NCI-H2107 (cell line): ENCODE data around the gene AAGAB.
"Not testable (repeated sequence)": the region's sequence is repeated elsewhere in the genome, so short reads cannot be mapped to it uniquely, and the experiment has no call there.

Experiments
- DNase-seq: peaks from one replicate; lab custom pipeline; 2025; lab: John Stamatoyannopoulos, UW

The AAGAB gene

GRCh38 chr15:67253101-67253500, 1.4 kb downstream of the AAGAB start:
- no peak for DNase-seq

DNA sequence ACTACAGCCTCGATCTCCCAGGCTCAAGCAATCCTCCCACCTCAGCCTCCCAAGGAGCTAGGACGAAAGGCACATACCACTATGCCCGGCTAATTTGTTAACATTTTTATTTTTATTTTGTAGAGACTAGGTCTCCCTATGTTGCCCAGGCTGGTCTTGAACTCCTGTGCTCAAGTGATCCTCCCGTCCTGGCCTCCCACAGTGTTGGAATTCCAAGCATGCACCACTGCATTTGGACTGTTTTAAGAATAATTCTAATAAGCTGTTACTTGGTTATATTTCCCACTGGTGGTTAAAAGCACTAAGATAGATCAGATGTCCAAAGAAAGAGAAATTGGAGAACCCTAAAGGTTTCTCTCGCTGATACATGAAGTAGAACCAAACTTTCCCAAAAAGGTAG, 3.1 kb downstream of the AAGAB start:
- no peak for DNase-seq

DNA sequence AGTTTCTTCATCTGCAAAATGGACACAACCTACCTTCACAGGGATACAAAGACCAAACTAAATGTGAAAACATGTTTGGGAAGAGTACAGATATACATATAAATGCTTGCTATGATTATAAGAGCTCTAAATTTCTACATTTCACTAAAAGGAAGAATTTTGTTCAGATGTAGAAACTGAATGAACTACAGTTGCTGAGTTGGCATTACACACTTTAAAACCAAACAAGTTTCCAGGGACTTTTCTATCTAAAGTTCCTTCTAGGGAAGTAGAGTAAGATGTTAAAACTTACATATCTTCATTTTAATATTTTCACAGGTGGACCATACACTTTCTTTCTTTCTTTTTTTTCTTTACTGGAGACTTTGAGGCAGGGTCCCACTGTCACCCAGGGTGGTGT, 4.6 kb downstream of the AAGAB start:
- DNase-seq = no peak

GRCh38 chr15:67248011-67248505, 6.4 kb downstream of the AAGAB start:
- no peak for DNase-seq

DNA sequence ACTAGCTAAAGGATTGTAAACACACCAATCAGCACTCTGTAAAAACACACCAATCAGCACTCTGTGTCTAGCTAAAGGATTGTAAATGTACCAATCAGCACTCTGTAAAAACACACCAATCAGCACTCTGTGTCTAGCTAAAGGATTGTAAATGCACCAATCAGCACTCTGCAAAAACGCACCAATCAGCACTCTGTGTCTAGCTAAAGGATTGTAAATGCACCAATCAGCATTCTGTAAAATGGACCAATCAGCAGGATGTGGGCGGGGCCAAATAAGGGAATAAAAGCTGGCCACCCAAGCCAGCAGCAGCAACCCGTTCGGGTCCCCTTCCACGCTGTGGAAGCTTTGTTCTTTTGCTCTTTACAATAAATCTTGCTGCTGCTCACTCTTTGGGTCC, 7.9 kb downstream of the AAGAB start:
- DNase-seq = not testable (repeated sequence)

- DNase-seq = no peak
These were observed 9.4 kb downstream of the AAGAB start for GRCh38 chr15:67244971-67245478.

DNA sequence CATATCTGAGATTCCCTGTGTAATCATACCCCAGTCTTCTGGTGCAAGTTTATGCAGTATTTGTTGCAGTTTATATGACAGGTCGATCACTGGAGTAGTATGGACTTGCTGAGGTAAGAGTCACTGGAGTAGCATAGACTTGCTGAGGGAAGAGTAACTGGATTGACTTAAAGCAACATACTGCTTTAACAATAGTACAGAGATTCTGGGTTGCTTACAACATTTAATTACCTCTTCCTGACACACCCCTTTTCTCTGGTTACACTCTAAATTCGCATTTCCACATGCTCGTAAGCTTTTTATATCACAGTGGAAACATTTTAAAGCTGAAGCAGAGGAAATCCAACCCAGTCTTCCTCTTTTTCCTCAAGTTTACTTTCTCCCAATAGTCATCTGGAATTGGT, 11.8 kb downstream of the AAGAB start:
- no peak for DNase-seq

DNA sequence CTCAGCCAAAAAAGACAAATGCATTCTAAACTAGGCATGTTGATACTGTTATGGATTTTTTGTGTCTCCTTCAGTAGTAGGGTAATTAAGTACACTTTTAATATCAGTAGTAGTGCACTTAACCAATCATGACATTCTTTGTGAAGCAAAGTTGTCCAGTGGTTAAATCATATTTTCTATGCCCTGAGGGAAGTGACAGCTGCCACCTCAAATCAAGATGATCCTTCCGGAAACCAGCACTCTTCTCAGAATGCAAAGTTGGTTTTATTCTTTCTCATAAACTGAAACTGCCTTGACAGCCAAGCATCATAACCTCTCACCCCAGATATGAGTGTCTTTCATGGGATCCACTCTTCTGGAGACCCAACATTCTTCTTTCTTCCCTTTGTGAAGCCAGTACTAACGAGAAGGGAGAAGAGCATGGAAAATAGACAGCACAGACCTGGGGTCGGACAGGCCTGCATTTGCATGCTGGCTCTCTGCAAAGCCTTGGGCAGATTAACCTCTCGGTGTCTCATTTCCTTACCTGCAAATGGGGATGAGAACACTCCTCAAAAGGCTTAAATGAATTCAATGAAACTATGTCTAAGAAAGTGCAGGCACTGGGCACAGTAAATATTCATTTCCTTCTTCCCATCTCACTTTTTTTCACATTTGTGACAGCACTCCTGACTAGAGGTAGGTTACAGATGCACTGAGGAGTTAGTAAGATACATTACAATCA, 13.2 kb downstream of the AAGAB start:
- DNase-seq = no peak

DNA sequence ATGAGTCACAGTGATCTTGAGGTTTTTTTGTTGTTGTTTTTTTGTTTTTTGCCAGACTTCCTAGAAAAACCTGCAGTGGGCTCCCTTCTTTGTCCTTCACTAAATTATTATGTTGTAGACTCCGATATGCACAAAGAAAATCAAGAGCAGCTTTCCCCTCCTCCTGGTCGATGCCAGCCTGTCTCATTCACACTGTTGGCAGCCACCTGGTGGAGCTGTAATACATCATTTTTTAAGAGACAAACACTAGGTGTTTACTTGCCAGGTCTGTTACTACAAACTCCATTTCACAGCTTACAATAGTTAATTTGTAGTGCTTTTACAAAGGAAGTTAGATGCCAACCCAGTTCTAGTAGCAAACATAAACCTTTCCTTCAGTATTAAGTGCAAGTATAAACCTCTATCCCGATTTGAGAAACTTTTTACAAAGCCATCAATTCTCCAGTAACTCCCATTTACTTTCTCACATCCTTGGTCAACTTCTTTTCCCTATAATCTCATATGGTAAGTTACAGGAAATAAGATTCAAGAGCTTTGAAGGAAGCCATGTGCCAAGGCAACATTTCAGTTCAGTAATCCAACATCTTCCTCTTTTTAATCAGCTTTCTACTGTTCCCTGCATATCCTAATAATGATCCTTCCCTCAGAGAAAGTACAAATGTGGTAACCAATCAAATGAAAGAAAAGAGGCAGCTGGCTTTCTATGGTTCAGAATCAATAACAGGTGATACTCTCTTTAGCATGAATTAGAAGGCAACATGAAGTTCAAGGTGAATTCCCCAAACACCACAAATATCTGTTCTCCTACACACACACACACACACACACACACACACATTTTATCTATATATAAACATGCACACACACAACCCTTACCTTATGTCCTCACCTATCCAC, 14.0 kb downstream of the AAGAB start:
- DNase-seq = no peak

- DNase-seq = no peak
These were observed 21.9 kb downstream of the AAGAB start for GRCh38 chr15:67232591-67232990.

GRCh38 chr15:67230504-67230903, 24.0 kb downstream of the AAGAB start:
- no peak for DNase-seq

- DNase-seq = no peak
These were observed 26.2 kb downstream of the AAGAB start for GRCh38 chr15:67228286-67228685.

DNA sequence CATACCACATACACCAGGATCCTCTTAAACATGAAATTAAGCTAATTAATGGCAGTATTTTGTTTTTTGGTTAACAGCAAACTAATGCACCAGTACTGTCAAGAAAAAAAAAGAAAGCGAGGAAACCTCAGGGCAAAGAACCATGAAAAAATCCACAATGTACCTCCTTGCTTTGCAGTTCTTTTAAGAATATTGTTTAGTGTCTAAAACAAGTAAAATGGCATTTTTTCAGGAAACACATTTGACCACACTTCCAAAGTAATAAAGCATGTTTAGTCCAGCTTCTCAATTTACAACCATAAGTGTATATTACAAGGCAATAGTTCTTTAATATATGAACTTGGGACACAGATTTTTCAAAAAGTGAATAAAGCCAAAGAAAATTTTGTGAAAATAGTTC, 26.6 kb downstream of the AAGAB start:
- DNase-seq = no peak

DNA sequence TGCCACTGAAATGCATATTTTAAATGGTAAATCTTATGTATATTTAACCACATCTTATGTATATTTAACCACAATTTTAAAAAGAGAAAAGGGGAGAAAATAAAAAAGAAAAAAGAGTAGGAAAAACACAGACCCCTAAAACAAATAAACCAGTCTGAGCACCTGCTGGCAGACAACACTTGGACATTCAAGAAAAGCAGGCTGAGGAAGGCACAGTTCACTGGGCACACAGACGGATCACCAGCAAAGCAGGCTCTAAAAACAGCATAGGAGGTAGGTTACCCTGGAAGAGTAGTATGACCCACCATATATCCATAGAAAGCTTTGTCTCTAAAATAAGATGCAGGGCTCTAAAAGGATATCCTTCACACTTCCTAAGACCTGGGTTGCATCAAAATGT, 27.0 kb downstream of the AAGAB start:
- no peak for DNase-seq

DNA sequence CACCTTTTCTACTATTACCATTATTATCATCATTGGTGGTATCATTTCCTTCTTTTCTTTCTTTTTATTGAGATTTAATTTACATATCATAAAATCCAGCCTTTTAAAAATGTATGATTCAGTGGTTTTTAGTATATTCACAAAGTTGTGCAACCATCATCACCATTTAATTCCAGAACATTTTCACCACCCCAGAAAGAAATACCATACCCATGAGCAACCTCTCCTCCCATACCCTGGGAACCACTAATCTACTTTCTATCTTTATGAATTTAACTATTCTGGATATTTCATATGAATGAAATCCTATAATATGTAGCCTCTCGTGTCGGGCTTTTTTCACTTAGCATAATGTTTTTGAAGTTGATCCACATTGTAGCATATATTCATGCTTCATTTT, 29.1 kb downstream of the AAGAB start:
- DNase-seq = no peak

GRCh38 chr15:67224889-67225288, 29.6 kb downstream of the AAGAB start:
- no peak for DNase-seq

- no peak for DNase-seq
These were observed 35.2 kb downstream of the AAGAB start for GRCh38 chr15:67219288-67219687.

DNA sequence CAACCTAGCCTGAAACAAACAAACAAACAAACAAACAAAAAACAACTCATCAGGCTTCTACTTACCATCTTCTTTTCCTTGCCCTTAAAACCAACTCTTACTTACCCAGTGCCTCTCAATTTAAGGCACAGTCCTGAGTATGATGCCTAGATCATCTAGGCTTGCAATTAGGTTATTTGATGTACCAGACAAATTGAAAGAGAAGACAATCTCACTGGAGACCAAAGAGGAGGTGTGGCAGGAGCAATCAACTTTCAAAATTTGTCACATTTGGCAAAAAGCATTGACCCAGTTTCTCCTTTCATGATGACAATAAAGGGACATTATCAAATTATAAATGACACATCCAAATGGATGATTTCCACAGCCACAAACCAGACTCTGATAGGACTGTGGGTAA, 36.0 kb downstream of the AAGAB start:
- no peak for DNase-seq

GRCh38 chr15:67216859-67217258, 37.6 kb downstream of the AAGAB start:
- DNase-seq = no peak

DNA sequence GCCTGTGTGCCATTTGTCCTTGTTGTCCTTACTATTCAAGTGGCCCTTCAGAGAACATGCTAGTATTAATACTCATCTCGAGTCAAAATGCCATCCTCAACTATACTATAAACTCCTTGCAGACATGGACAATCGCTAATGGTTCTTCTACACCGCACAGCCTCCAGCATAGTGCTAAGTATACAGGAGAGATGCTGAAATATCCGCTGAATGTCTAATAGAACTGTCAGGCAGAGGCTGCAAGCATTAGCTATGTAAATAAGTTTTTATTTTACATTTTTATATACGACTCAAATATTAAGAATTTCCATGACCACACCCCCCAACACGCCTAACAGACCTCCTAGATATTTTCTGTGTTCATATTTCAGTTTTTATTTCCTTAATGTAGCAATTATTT, 39.4 kb downstream of the AAGAB start:
- DNase-seq = no peak

DNA sequence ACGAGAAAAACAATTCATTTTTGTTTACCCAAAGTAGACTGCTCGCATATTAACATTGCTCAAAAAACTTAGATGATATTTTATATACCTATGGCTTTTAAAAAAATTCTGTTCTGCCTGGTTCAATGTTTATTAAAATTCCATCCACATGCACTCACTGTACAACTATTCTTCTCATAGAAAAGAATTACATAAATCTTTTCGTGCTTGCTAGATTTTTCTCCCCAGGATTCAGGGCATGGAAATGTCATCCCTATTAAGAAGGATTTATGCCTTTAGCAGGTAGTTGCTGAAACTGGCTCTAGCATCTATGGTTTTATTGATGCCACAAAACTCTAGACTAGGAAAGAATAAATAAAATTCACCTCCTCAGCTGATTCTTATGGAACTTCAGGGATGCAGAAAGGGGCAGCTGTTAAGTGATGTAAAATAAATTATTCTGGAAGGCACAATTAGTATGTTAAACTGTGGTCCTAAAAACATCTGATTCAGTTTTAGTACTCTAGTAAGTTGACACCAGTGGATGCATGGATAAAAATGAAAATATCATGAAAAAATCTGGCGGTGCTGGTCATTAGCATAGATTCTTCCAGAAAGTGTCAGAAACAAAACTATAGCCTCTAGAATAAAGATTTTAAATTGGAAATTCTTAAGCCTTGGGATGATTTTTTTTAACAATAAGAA, 41.6 kb downstream of the AAGAB start:
- DNase-seq = no peak

DNA sequence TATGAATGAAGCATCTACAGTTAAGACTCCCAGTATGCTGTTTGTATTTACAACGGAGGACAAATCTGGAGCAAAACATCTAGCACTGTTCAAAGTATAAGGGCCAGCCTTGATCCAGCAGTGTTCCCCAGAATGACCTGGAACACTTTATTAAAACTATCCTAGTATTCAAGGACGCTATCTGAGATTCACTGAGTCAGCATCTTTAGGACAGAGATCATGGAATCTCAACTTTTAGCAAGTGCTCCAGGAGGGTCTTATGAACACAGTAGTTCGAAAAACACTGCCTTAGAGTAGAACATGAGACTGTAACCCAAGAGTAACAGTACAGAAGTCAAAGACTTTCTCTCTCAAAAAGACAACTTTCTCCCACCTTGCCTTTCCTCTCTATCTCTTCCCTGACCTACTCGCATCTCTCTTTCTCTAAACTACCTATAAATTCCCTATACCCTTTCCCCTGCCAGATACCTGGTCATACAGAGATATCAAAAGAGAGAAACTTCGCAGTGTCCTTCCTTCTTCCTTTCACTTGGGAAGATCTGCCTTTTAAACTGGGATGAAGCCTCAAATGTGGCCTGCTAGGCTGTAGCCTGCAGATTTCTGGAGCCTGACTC, 43.8 kb downstream of the AAGAB start:
- no peak for DNase-seq
